K562 (cell line): ENCODE measurements around the gene PHLDB1. TPM values are rescaled to one million over a fixed set of nuclear protein-coding genes. Genes with fewer than 3 reads are reported as not detected.

Source experiments
- CC2D1A ChIP-seq: fragments of 450-650 bp; IDR thresholded peaks from 2 replicates; pipeline ENCODE4 v1.6.1; 2017; ENCODE audit warnings: mild to moderate bottlenecking
- CHD7 ChIP-seq: fragments of 200-600 bp; sonication (generic); IDR thresholded peaks from one replicate; pipeline ENCODE4 v1.6.1; 2012; ENCODE audit warnings: mild to moderate bottlenecking, low read depth, low read length, inconsistent platforms
- FOXA3 ChIP-seq, 2 experiments: fragments of 450-650 bp in 1 of 2; sonication (generic) in 1 of 2; formaldehyde crosslinking; IDR thresholded peaks in 1 of 2; conservative IDR thresholded peaks in 1 of 2; 2 replicates each; pipeline versions ENCODE4 v1.4.0 to v1.8.0; 2020 to 2022; ENCODE audit warnings: mild to moderate bottlenecking in 2 of 2, missing genetic modification reagents in 1 of 2
- FOXM1 ChIP-seq, 2 experiments: fragments of 450-650 bp in 1 of 2; sonication (generic) in 1 of 2; formaldehyde crosslinking in 1 of 2; IDR thresholded peaks; 2 replicates each; pipeline versions ENCODE4 v1.6.1 to v1.9.0; 2017 to 2022; ENCODE audit warnings: low read depth in 2 of 2, mild to moderate bottlenecking in 2 of 2, missing genetic modification reagents in 1 of 2, moderate library complexity in 1 of 2
- HBP1 ChIP-seq: fragments of 450-650 bp; formaldehyde crosslinking; IDR thresholded peaks from 2 replicates; pipeline ENCODE4 v1.4.0; 2022; ENCODE audit warnings: missing genetic modification characterization
- HSF4 ChIP-seq: fragments of 250-450 bp; sonication (Bioruptor Pico); IDR thresholded peaks from 2 replicates; pipeline ENCODE4 v2.1.2; 2022; ENCODE audit warnings: mild to moderate bottlenecking, moderate library complexity, borderline replicate concordance
- MAFK ChIP-seq: IDR thresholded peaks from 2 replicates; pipeline ENCODE4 v1.6.1; 2011; ENCODE audit warnings: low read length, improper control_type of control experiment
- PKNOX1 ChIP-seq: fragments of 450-650 bp; IDR thresholded peaks from 2 replicates; pipeline ENCODE4 v1.6.1; 2016
- PREB ChIP-seq: sonication (generic); formaldehyde crosslinking; IDR thresholded peaks from 2 replicates; pipeline ENCODE4 v1.8.1; 2023; ENCODE audit warnings: mild to moderate bottlenecking, missing genetic modification reagents
- ZBED1 ChIP-seq: IDR thresholded peaks from 2 replicates; pipeline ENCODE4 v1.6.1; 2014
- ZNF239 ChIP-seq: fragments of 250-450 bp; sonication (Bioruptor Pico); IDR thresholded peaks from 2 replicates; pipeline ENCODE4 v1.4.0; 2020; ENCODE audit warnings: mild to moderate bottlenecking
- polyA plus RNA-seq, 8 experiments: library from polyadenylated mRNA; depleted of rRNA in 4 of 8; stranded (reverse) in 5 of 8; unstranded in 3 of 8; fragments of >200 nt; fragmentation: Nextera tagmentation in 2 of 8; fragmentation: Illumina TruSeq in 1 of 8; extraction: Ambion mirVana in 2 of 8; extraction: Trizol in 1 of 8; gene quantifications; 2 replicates each; pipeline versions ENCODE4 v1.2.1 to v1.2.3, GENCODE V29; 2011 to 2014; ENCODE audit warnings: inconsistent platforms in 1 of 8, missing spikeins in 1 of 8
- total RNA-seq, 7 experiments: library from RNA; depleted of rRNA in 6 of 7; stranded (reverse); fragments of >200 nt in 6 of 7; fragmentation: Illumina TruSeq in 2 of 7; extraction: Trizol in 2 of 7; gene quantifications; 2 replicates each; pipeline versions ENCODE4 v1.2.1 to v1.2.3, GENCODE V29; 2011 to 2021; ENCODE audit warnings: low replicate concordance in 1 of 7

Gene PHLDB1
- total and polyA plus RNA-seq, 9 of the 15 experiments (the other 6 are each of a cell fraction or from before 2014, with no cell fraction given) = 2.0 to 28.7 (median 16.2) TPM

- TF ChIP-seq CHD7 = no peak
- no peak for TF ChIP-seq FOXM1 (IDR thresholded peaks at IDR 0.05; ENCODE audit: low read depth)
- TF ChIP-seq FOXM1 (CRISPR knock-in tag; IDR thresholded peaks at IDR 0.05; ENCODE audit: low read depth) = no peak
- TF ChIP-seq PKNOX1 = no peak
- no peak for TF ChIP-seq FOXA3 (CRISPR knock-in tag; conservative IDR thresholded peaks at IDR 0.05 in 1 of 2, IDR thresholded peaks at IDR 0.05 in 1 of 2)
- no peak for TF ChIP-seq HSF4 (CRISPR knock-in tag)
- no peak for TF ChIP-seq HBP1 (CRISPR knock-in tag)
- TF ChIP-seq CC2D1A = no peak
- no peak for TF ChIP-seq MAFK
- no peak for TF ChIP-seq ZNF239 (CRISPR knock-in tag)
- TF ChIP-seq ZBED1 = no peak
- TF ChIP-seq PREB = no peak
Observed at GRCh38 chr11:118607401-118608359, at the start of gene PHLDB1 (continued).
